IPS DF 6.9 (cell line): ENCODE measurements around the gene ADAMTS12.
"Not testable (repeated sequence)": the region's sequence is repeated elsewhere in the genome, so short reads cannot be mapped to it uniquely, and the experiment has no call there.

Source experiments
- DNase-seq: peaks from one replicate; pipeline ENCODE4 v3.0.0-alpha.2; 2013; ENCODE audit warnings: low read depth, low spot score
- H3K27ac ChIP-seq: one replicate; pipeline ENCODE4 v1.5.1; 2013; ENCODE audit warnings: low read length, control low read depth
- H3K27me3 ChIP-seq: 2 replicates; pipeline ENCODE4 v1.6.1; 2013; ENCODE audit warnings: mild to moderate bottlenecking, low read length; ENCODE audit not compliant: control insufficient read depth, insufficient read depth
- H3K36me3 ChIP-seq: 2 replicates; pipeline ENCODE4 v1.6.1; 2013; ENCODE audit warnings: low read length; ENCODE audit not compliant: control insufficient read depth, insufficient read depth
- H3K4me1 ChIP-seq: 2 replicates; pipeline ENCODE4 v1.6.1; 2013; ENCODE audit warnings: low read length; ENCODE audit not compliant: control insufficient read depth, insufficient read depth
- H3K4me3 ChIP-seq: 2 replicates; pipeline ENCODE4 v1.5.1; 2013; ENCODE audit warnings: mild to moderate bottlenecking, low read length
- H3K9me3 ChIP-seq: 2 replicates; pipeline ENCODE4 v1.6.1; 2013; ENCODE audit warnings: low read length, inconsistent platforms; ENCODE audit not compliant: control insufficient read depth, insufficient read depth
- WGBS: extraction: QIAGEN DNeasy Blood & Tissue Kit; methylation state at CpG from one replicate; pipeline ENCODE4 v1.1.7; 2013; ENCODE audit warnings: mixed read lengths, missing lambda C conversion rate; ENCODE audit not compliant: insufficient read length, insufficient coverage; 5-methylcytosine and 5-hydroxymethylcytosine counted together

The ADAMTS12 gene

DNA sequence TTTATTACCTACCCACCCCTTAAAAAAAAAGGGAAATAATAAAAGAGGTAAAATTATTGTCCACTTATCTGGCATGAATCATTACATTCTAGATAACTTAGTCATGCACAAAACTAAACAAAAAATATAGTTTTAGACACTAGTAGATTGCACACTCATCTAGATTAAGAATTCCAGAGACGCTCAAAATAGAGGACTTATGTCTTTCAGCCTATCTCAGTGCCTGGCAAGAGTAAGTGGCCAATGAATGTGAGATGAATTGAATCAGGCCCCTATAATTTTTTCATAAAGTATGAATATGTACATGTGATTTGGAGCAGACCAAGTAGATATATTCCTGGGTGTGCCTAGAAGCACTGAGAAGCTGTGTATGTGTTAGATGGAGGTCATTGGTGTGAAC lies 42.4 kb upstream of the ADAMTS12 start:
- no peak overlapping the region for H3K4me3 ChIP-seq
- H3K36me3 ChIP-seq: no peaks in the 10 kb centered on the region; the same call in 1 of the 2 replicates
- DNase-seq: no peak
- peaks cover 1% of the 10 kb centered on the region; the same call in 1 of the 2 replicates for H3K4me1 ChIP-seq
- no peaks in the 10 kb centered on the region for H3K9me3 ChIP-seq
- no peak overlapping the region for H3K27ac ChIP-seq
- no CpG with 5 or more reads among the region's 1 CpG for WGBS
- peaks cover 5% of the 10 kb centered on the region; the same call in 1 of the 2 replicates for H3K27me3 ChIP-seq

DNA sequence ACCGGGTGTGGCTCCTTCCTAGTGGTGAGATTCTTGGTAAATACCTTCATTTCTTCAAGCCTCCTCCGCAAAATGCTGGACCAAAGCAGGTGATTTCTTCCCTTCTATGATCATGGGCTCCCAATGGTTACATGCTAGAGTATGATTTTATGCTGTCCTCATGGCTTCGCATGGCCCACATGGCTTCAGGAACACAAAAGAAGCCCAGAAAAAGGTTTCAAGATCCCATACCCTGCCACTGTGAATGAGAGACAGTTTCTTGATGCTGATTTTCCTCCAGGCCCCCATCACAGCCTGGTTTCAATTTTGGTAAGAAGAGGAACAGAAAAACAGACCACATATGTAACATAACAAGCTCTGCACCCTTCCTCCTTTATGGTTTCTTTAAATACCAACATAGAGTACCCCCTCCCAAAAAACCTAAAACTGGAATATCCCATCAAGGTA lies 42.0 kb upstream of the ADAMTS12 start:
- H3K27ac ChIP-seq: no peak overlapping the region
- H3K27me3 ChIP-seq: peaks cover 5% of the 10 kb centered on the region; the same call in 1 of the 2 replicates
- no peaks in the 10 kb centered on the region for H3K9me3 ChIP-seq
- no peak overlapping the region for H3K4me3 ChIP-seq
- WGBS: no CpG with 5 or more reads among the region's 3 CpGs
- no peak for DNase-seq
- H3K36me3 ChIP-seq: no peaks in the 10 kb centered on the region; the same call in 1 of the 2 replicates
- H3K4me1 ChIP-seq: peaks cover 1% of the 10 kb centered on the region; the same call in 1 of the 2 replicates

- Histone ChIP-seq H3K27me3 (peaks cover under 1% of the 10 kb centered on the region; the same call in 1 of the 2 replicates), H3K36me3 (no peaks in the 10 kb centered on the region), H3K4me1 (peaks cover 1% of the 10 kb centered on the region; the same call in 1 of the 2 replicates), H3K4me3 (no peak overlapping the region), H3K9me3 (no peaks in the 10 kb centered on the region), H3K27ac (no peak overlapping the region)
- no CpG with 5 or more reads among the region's 5 CpGs for WGBS
- DNase-seq: no peak
Observed at GRCh38 chr5:33931136-33931535, 39.3 kb upstream of the ADAMTS12 start.

GRCh38 chr5:33929925-33930690 lies 38.3 kb upstream of the ADAMTS12 start:
- H3K27ac ChIP-seq: no peak overlapping the region
- no peak for DNase-seq
- H3K9me3 ChIP-seq: no peaks in the 10 kb centered on the region
- H3K4me1 ChIP-seq: peaks cover 1% of the 10 kb centered on the region; the same call in 1 of the 2 replicates
- no peaks in the 10 kb centered on the region for H3K27me3 ChIP-seq
- no peak overlapping the region for H3K4me3 ChIP-seq
- no CpG with 5 or more reads among the region's 6 CpGs for WGBS
- no peaks in the 10 kb centered on the region for H3K36me3 ChIP-seq

- no CpG with 5 or more reads among the region's 2 CpGs for WGBS
- Histone ChIP-seq H3K9me3 (no peaks in the 10 kb centered on the region), H3K27ac (no peak overlapping the region), H3K27me3 (no peaks in the 10 kb centered on the region), H3K4me1 (peaks cover 1% of the 10 kb centered on the region; the same call in 1 of the 2 replicates), H3K4me3 (no peak overlapping the region), H3K36me3 (no peaks in the 10 kb centered on the region)
- DNase-seq: no peak
Observed at GRCh38 chr5:33928283-33928682, 36.5 kb upstream of the ADAMTS12 start.

- Histone ChIP-seq H3K27me3 (no peaks in the 10 kb centered on the region), H3K27ac (no peak overlapping the region), H3K9me3 (no peaks in the 10 kb centered on the region), H3K36me3 (no peaks in the 10 kb centered on the region), H3K4me3 (no peak overlapping the region), H3K4me1 (peaks cover 1% of the 10 kb centered on the region; the same call in 1 of the 2 replicates)
- DNase-seq: no peak
- whole genome bisulfite sequencing: no CpG with 5 or more reads among the region's 4 CpGs
Observed at GRCh38 chr5:33927685-33928084, 35.9 kb upstream of the ADAMTS12 start.

- Histone ChIP-seq H3K27ac (no peak overlapping the region), H3K27me3 (no peaks in the 10 kb centered on the region), H3K36me3 (no peaks in the 10 kb centered on the region), H3K9me3 (no peaks in the 10 kb centered on the region), H3K4me3 (no peak overlapping the region), H3K4me1 (peaks cover under 1% of the 10 kb centered on the region; the same call in 1 of the 2 replicates)
- no peak for DNase-seq
Observed at GRCh38 chr5:33925278-33925677, 33.5 kb upstream of the ADAMTS12 start.

- Histone ChIP-seq H3K27me3 (no peaks in the 10 kb centered on the region), H3K4me3 (no peak overlapping the region), H3K4me1 (no peaks in the 10 kb centered on the region), H3K9me3 (no peaks in the 10 kb centered on the region), H3K36me3 (no peaks in the 10 kb centered on the region), H3K27ac (no peak overlapping the region)
- no peak for DNase-seq
- no CpG with 5 or more reads among the region's 1 CpG for WGBS
Observed at GRCh38 chr5:33921002-33921401, 29.2 kb upstream of the ADAMTS12 start.

DNA sequence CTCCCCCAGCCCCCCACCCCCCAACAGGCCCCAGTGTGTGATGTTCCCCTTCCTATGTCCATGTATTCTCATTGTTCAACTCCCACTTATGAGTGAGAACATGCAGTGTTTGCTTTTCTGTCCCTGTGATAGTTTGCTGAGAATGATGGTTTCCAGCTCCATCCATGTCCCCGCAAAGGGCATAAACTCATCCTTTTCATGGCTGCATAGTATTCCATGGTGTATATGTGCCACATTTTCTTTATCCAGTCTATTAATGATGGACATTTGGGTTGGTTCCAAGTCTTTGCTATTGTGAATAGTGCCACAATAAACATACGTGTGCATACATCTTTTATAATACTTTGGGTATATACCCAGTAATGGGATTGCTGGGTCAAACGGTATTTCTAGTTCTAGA lies 23.1 kb upstream of the ADAMTS12 start:
- no CpG with 5 or more reads among the region's 3 CpGs for WGBS
- not testable (repeated sequence) for H3K9me3 ChIP-seq, H3K36me3 ChIP-seq, H3K27ac ChIP-seq, H3K4me3 ChIP-seq, H3K4me1 ChIP-seq, DNase-seq, H3K27me3 ChIP-seq

- H3K4me1 ChIP-seq, H3K27me3 ChIP-seq, H3K27ac ChIP-seq, H3K36me3 ChIP-seq, DNase-seq, H3K9me3 ChIP-seq, H3K4me3 ChIP-seq: not testable (repeated sequence)
- no CpG with 5 or more reads among the region's 7 CpGs for WGBS
Observed at GRCh38 chr5:33906248-33906647, 14.5 kb upstream of the ADAMTS12 start.

GRCh38 chr5:33905381-33905780 lies 13.6 kb upstream of the ADAMTS12 start:
- H3K4me3 ChIP-seq: no peak overlapping the region
- H3K27me3 ChIP-seq: no peaks in the 10 kb centered on the region
- H3K9me3 ChIP-seq: no peaks in the 10 kb centered on the region
- DNase-seq: no peak
- no peaks in the 10 kb centered on the region for H3K4me1 ChIP-seq
- no peaks in the 10 kb centered on the region for H3K36me3 ChIP-seq
- WGBS: no CpG with 5 or more reads among the region's 1 CpG
- H3K27ac ChIP-seq: no peak overlapping the region
